Endothelial cell of umbilical vein (primary cell): Measurements from ENCODE around the gene GTF2F1. TPM values are rescaled to one million over a fixed set of nuclear protein-coding genes. Genes with fewer than 3 reads are reported as not detected.
"Not testable (repeated sequence)": the region's sequence is repeated elsewhere in the genome, so short reads cannot be mapped to it uniquely, and the experiment has no call there.

ENCODE experiments used
- BruUV-seq: library from RNA; stranded (reverse); fragments of 400-500 nt; replicated peaks from 2 replicates; lab custom pipeline; 2021; lab: Mats Ljungman, UMichigan
- CTCF ChIA-PET: fragments of 300-600, 350-600 bp; sonication (Branson Sonifier 250); formaldehyde crosslinking; loops from one replicate; lab custom pipeline; 2021; ENCODE audit warnings: antibody characterized with exemption, inconsistent platforms; lab: Charles Lee
- POLR2A ChIA-PET: fragments of 300-600, 350-600 bp; sonication (Branson Sonifier 250); formaldehyde crosslinking; loops from one replicate; lab custom pipeline; 2021; ENCODE audit warnings: antibody characterized with exemption, inconsistent platforms; lab: Charles Lee
- DNase-seq: peaks from one replicate; pipeline ENCODE4 v3.0.0-alpha.2; 2011; ENCODE audit warnings: low read depth, low spot score
- FAIRE-seq: peaks from 2 replicates; lab custom pipeline; 2011; peaks lifted over from hg19 to GRCh38; lab: Jason Lieb, UNC
- H2AFZ ChIP-seq: 2 replicates; pipeline ENCODE4 v1.6.0; 2012; ENCODE audit warnings: low read depth, low read length, control low read depth, inconsistent platforms
- H3K27ac ChIP-seq: 2 replicates; pipeline ENCODE4 v1.5.1; 2011; ENCODE audit warnings: low read depth, mild to moderate bottlenecking, control low read depth, low read length, moderate library complexity; ENCODE audit not compliant: insufficient read depth
- H3K27me3 ChIP-seq, 2 experiments: 2 replicates each; pipeline versions ENCODE4 v1.6.0 to v1.6.1; 2011; ENCODE audit warnings: low read length in 2 of 2, mixed read lengths in 1 of 2; ENCODE audit not compliant: control insufficient read depth in 2 of 2, insufficient read depth in 2 of 2
- H3K36me3 ChIP-seq, 2 experiments: 2 replicates in 1 of 2; 3 replicates in 1 of 2; pipeline ENCODE4 v1.5.1; 2011; ENCODE audit warnings: low read length in 2 of 2, mild to moderate bottlenecking in 1 of 2, moderate library complexity in 1 of 2; ENCODE audit not compliant: control insufficient read depth in 2 of 2, insufficient read depth in 2 of 2; ENCODE audit errors: extremely low read depth in 1 of 2
- H3K4me1 ChIP-seq: 3 replicates; pipeline ENCODE4 v1.5.1; 2011; ENCODE audit warnings: mild to moderate bottlenecking, low read length; ENCODE audit not compliant: control insufficient read depth, insufficient read depth; ENCODE audit errors: extremely low read depth
- H3K4me2 ChIP-seq: 2 replicates; pipeline ENCODE4 v1.6.1; 2011; ENCODE audit warnings: low read length, control low read depth, mixed read lengths; ENCODE audit not compliant: insufficient read depth
- H3K4me3 ChIP-seq, 3 experiments: fragments of 200-600 bp in 1 of 3; sonication (generic), shearing (Covaris generic) in 1 of 3; replicated peaks in 1 of 3; 2 replicates each; pipeline ENCODE4 v1.5.1; 2011 to 2016; ENCODE audit warnings: control low read depth in 3 of 3, low read length in 3 of 3, mild to moderate bottlenecking in 2 of 3, inconsistent platforms in 1 of 3, low read depth in 1 of 3, moderate library complexity in 1 of 3; ENCODE audit not compliant: insufficient read depth in 1 of 3
- H3K79me2 ChIP-seq: 2 replicates; pipeline ENCODE4 v1.6.0; 2012; ENCODE audit warnings: low read length, inconsistent platforms; ENCODE audit not compliant: control insufficient read depth, insufficient read depth
- H3K9ac ChIP-seq: replicated peaks from 2 replicates; pipeline ENCODE3; 2011; ENCODE audit warnings: low read length, control low read depth; ENCODE audit not compliant: insufficient read depth; ENCODE audit errors: extremely low read depth
- H3K9me1 ChIP-seq: replicated peaks from 3 replicates; pipeline ENCODE4 v1.6.0; 2011; ENCODE audit warnings: mild to moderate bottlenecking, low read length; ENCODE audit not compliant: control insufficient read depth, insufficient read depth; ENCODE audit errors: extremely low read depth
- H3K9me3 ChIP-seq: replicated peaks from 2 replicates; pipeline ENCODE4 v1.5.1; 2012; ENCODE audit warnings: low read length, inconsistent platforms; ENCODE audit not compliant: control insufficient read depth, insufficient read depth
- H4K20me1 ChIP-seq: replicated peaks from 2 replicates; pipeline ENCODE3; 2011; ENCODE audit warnings: mild to moderate bottlenecking, low read length; ENCODE audit not compliant: control insufficient read depth, insufficient read depth; ENCODE audit errors: extremely low read depth
- CTCF ChIP-seq, 2 donors: IDR thresholded peaks; 1 replicate in 1 of 2; 2 replicates in 1 of 2; pipeline ENCODE4 v1.5.1; 2011; ENCODE audit warnings: low read length in 2 of 2, mild to moderate bottlenecking in 2 of 2, moderate library complexity in 2 of 2, control low read depth in 1 of 2, inconsistent platforms in 1 of 2, low read depth in 1 of 2; ENCODE audit not compliant: insufficient read depth in 1 of 2; ENCODE audit errors: extremely low read depth in 1 of 2
- EZH2 ChIP-seq: IDR thresholded peaks from 2 replicates; pipeline ENCODE4 v1.6.1; 2012; ENCODE audit warnings: borderline replicate concordance, low read depth, mild to moderate bottlenecking, moderate library complexity, low read length, inconsistent platforms; ENCODE audit not compliant: severe bottlenecking
- FOS ChIP-seq: IDR thresholded peaks from 2 replicates; pipeline ENCODE4 v1.6.1; 2011; ENCODE audit warnings: mild to moderate bottlenecking, low read length, moderate library complexity, borderline replicate concordance; ENCODE audit not compliant: insufficient read depth
- GATA2 ChIP-seq: IDR thresholded peaks from 2 replicates; pipeline ENCODE4 v1.7.0; 2011; ENCODE audit warnings: low read depth, mild to moderate bottlenecking, moderate library complexity, mixed read lengths, low read length; ENCODE audit not compliant: insufficient read length, insufficient read depth
- JUN ChIP-seq: IDR thresholded peaks from 2 replicates; pipeline ENCODE4 v1.6.1; 2011; ENCODE audit warnings: borderline replicate concordance, low read depth; ENCODE audit not compliant: insufficient read length, insufficient read depth
- MAX ChIP-seq: IDR thresholded peaks from 2 replicates; pipeline ENCODE4 v1.6.1; 2011; ENCODE audit not compliant: insufficient read depth, insufficient read length
- MYC ChIP-seq: IDR thresholded peaks from one replicate; pipeline ENCODE4 v1.6.1; 2011; ENCODE audit warnings: mild to moderate bottlenecking, low read depth, low read length
- POLR2A ChIP-seq: IDR thresholded peaks from 2 replicates; pipeline ENCODE4 v1.6.1; 2012; ENCODE audit warnings: low read depth, mild to moderate bottlenecking, control low read depth, low read length
- POLR2AphosphoS5 ChIP-seq: IDR thresholded peaks from 2 replicates; pipeline ENCODE4 v1.6.1; 2012; ENCODE audit warnings: low read depth, mild to moderate bottlenecking, control low read depth, low read length, moderate library complexity; ENCODE audit not compliant: insufficient read depth
- dilution Hi-C: fragments of 300-500 bp; cut with MboI; formaldehyde crosslinking; loops from one replicate; pipeline ENCODE4 v1.15.0; 2019; ENCODE audit warnings: low sequenced_read_pairs; ENCODE audit not compliant: extremely low pct_ligation_motif_present
- intact Hi-C: fragments of 100-400 bp; cut with micrococcal nuclease; formaldehyde crosslinking; loops from one replicate; pipeline ENCODE4 v1.10.0; 2022
- polyA plus RNA-seq, 4 experiments: library from polyadenylated mRNA; depleted of rRNA in 3 of 4; stranded (reverse) in 3 of 4; unstranded in 1 of 4; fragments of >200 nt; gene quantifications; 2 replicates each; pipeline versions ENCODE4 v1.2.1 to v1.2.3, GENCODE V29; 2011 to 2012; ENCODE audit warnings: missing spikeins in 1 of 4
- total RNA-seq: library from RNA; stranded (reverse); gene quantifications from 2 replicates; pipeline ENCODE4 v1.2.3, GENCODE V29; 2021

The GTF2F1 gene
- total and polyA plus RNA-seq, 2 donors (not counting 3 experiments of a cell fraction or from before 2014, with no cell fraction given) = 44.8 to 56.4 TPM

- DNase-seq = no peak
These were observed 35.8 kb downstream of the GTF2F1 start for GRCh38 chr19:6357174-6357573.

GRCh38 chr19:6355321-6356040 is 37.5 kb downstream of the GTF2F1 start:
- POLR2A ChIA-PET, intact Hi-C loops, BruUV-seq, H3K4me3 ChIP-seq, H2AFZ ChIP-seq, H4K20me1 ChIP-seq, H3K4me1 ChIP-seq, H3K36me3 ChIP-seq, H3K27ac ChIP-seq, H3K79me2 ChIP-seq, H3K27me3 ChIP-seq, H3K9me3 ChIP-seq, DNase-seq, FAIRE-seq, H3K9me1 ChIP-seq, dilution Hi-C loops, H3K4me2 ChIP-seq, H3K9ac ChIP-seq: not testable (repeated sequence)
- CTCF ChIA-PET = interaction anchor here (0.6 to 4.2 kb wide), 4 partner anchors 137 to 235 kb away, joined by 3 to 55 read pairs (median 10); no protein-coding TSS in a partner anchor

More at GRCh38 chr19:6357174-6357573, 35.8 kb downstream of the GTF2F1 start:
- H3K4me3 ChIP-seq = no peak overlapping the region
- H3K9me3 ChIP-seq = no peaks in the 10 kb centered on the region
- H3K9ac ChIP-seq = no peak overlapping the region
- dilution Hi-C loops = no loop called here
- ChIA-PET CTCF (interaction anchor here (1.2 to 2.5 kb wide), 3 partner anchors 139 to 231 kb away, joined by 4 to 17 read pairs (median 4); no protein-coding TSS in a partner anchor), POLR2A (no interaction called here)
- TF ChIP-seq GATA2 (no peak), JUN (no peak), POLR2A (no peak), EZH2 (no peak), POLR2AphosphoS5 (no peak), FOS (no peak), MYC (no peak), MAX (no peak), CTCF (IDR thresholded peaks at IDR 0.05; ENCODE audit: extremely low read depth in 1 of 2, insufficient read depth in 1 of 2, low read depth in 1 of 2, low read length in 2 of 2) (no peak)
- no peak overlapping the region for H3K27ac ChIP-seq
- no peaks in the 10 kb centered on the region for H3K27me3 ChIP-seq
- H2AFZ ChIP-seq = no peak overlapping the region
- H3K36me3 ChIP-seq = no peaks in the 10 kb centered on the region
- intact Hi-C loops = no loop called here
- H3K4me2 ChIP-seq = no peak overlapping the region
- peaks cover 2% of the 10 kb centered on the region for H3K4me1 ChIP-seq
- no peak for FAIRE-seq
- no peaks in the 10 kb centered on the region for H4K20me1 ChIP-seq
- peaks cover 8% of the 10 kb centered on the region for H3K79me2 ChIP-seq
- BruUV-seq = no TSS peak
- no peaks in the 10 kb centered on the region for H3K9me1 ChIP-seq
